Measurements from ENCODE around the gene TGFBRAP1.
A peak's percentile ranks its signal among the peaks of the same experiment; 100 is the strongest.

The TGFBRAP1 gene

DNA sequence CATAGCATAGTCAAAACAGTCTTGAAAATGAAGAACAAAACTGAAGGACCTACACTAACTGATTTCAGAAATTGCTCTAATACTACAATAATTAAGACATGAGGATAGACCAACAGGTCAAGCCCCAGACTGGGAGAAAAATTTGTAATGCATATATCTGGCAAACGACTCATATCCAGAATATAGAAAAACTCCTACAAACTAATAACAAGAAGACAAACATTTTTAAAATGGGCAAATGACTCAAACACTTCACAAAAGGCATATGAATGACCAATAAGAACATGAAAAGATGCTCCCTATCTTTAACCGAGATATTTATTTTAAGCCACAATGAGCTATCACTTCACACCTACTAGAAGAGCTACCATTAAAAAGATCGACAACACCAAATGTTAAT lies 14.2 kb downstream of the TGFBRAP1 start:
- DNase-seq, result no peak

DNA sequence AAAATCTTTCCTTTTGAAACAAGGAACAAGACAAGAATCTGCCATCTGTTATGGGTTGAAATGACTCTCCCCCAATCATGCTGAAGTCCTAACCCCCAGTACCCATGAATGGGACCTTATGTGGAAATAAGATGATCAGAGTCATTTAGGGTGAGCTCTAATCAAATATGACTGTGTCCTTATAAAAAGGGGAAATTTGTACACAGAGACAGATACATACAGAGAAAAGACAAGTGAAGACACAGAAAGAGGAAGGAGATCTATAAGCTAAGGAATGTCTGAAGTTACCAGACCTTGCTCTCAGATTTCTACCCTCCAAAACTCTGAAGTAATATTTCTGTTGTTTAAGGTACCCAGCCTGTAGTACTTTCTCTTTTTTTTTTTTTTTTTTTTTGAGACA lies 15.7 kb downstream of the TGFBRAP1 start:
- DNase-seq, result no peak

DNA sequence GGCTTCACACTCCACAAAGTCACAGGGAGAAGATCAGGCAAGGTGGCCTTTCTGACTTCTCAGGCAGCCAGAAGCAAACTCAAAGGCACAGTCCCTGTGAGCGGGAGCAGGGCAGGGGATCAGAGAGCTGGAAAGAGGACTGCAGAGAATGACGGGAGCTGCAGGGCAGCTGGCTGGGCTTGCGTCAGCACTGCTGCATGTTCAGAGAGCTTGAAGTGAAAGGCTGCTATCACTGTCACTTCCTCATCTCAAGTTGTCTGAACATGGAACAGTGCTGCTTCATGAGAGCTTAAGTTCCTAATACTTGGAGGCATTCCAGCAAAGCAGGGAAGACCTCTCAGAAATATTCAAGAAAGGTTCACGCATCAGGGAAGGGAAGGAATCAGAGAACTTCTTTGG lies 20.4 kb downstream of the TGFBRAP1 start:
- DNase-seq, result no peak

DNA sequence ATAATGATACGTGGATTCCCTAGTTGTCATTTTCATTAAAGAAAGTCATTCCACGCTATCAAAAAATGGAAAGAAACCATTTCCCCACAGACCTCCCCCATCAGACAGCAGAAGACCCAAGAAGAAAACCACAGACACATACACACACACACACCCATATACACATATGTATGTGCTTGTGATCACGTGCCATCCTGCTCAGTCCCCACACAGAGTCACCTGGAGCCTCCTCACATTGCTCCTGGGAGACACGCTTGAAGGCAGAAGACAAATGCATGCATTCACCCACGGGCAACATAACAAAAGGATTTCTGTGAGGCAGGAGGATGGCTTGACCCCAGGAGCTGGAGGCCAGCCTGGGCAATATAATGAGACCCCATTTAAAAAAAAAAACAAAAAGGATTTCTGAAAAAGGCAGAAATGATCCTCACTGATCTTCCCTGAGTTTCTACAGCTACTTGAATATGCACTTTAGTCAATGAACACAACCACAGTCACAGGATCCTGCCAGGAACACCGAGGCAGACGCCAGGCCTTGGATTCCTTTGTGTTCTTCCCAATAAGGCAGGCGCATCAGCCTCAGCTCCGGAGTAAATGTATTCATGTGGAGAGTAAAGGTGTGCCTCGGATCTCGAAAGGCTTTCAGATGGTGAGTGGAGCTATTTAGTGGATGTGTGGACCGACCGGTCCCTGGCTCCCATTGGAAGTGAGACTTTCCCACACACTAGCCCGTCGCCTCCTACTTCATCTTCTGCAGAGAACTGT lies 21.0 kb downstream of the TGFBRAP1 start:
- DNase-seq, result no peak

DNA sequence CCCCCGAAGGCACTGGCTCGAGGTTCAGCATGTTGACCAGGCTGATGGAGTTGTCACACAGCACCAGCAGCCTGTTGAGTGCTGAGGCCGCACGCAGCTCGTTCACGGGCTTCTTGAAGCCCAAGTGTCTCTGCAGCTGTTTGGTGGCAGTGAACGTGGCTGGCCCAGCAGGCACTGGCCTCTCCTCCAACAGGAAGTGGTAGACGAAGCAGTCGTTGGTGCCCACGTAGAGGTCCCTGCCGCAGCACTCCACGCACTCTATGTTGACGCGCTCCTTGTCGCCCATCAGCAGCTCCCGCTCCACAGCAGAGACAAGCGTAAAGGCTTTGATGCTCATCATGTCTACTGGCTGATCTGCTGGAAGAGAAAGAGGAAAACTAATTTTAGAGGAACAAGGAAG lies 21.6 kb downstream of the TGFBRAP1 start:
- DNase-seq, result no peak

DNA sequence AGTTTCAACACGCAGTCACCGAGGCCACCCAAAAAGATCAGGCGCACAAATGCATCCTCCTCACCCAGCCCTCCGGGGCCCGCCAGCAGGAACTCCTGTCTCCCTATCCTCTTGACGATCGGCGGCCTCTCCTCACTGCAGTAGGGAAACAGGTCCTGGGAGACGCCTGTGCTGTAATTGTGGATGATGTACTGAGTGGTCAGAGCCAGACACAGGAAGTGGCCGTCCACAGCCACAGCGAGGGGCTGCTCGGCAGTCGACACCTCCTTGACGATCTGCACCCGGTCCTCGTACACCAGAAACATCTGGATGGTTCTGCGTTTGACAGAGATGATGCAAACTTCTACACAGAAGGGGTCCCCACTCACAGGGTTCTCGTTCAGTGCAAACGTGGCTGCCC lies 22.0 kb downstream of the TGFBRAP1 start:
- no peak for DNase-seq

DNA sequence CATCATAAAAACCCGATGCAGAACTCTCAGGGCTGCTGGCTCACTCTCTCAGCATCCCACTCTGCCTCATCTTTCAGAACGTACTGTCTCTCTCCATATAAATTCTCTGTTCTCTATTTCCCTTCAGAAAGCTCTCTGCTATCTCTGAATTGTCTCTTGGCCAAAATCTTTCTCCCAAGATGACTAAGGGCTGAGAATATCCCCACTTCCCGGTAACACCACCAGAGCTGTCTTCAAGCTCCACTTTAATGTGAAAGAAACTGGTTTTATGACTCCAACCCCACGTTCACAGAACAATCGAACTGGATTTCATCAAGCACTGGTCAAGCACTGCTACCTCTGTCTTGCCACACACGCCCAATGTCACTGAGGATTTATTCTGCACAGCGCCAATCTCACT lies 22.4 kb downstream of the TGFBRAP1 start:
- no peak for DNase-seq

DNA sequence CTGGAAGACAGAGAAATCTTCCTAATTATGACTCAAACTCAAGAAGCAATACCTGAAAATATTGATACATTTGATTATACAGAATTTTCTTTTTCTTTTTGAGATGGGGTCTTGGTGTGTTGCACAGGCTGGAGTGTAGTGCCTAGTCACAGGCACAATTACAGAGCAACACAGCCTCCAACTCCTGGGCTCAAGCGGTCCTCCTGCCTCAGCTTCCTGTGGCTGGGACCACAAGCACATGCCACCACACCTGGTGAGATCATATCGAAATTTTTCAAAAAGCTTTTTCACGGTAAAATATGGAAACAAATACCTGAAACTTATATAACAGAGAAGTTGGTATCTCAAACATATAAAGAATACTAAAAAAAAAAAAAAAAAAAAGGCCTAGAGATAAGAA lies 27.9 kb downstream of the TGFBRAP1 start:
- no peak for DNase-seq

DNA sequence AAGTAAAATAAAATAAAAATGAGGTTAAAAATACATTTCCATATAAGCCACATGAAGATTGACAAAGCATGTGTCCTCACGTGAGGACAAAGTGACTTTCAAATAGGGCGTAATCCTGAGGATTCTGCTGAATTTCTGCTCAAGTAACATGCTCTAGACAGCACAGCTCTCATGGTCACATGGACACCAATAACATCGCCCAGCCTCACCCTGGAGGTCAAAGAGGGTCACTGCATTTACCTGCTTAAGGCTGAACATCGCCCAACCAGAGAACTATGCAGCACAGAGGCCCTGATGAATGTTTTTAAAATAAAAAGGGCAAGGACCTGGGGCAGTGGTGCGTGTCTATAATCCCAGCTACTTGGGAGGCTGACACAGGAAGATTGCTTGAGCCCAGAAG lies 30.2 kb downstream of the TGFBRAP1 start:
- DNase-seq, result no peak

DNA sequence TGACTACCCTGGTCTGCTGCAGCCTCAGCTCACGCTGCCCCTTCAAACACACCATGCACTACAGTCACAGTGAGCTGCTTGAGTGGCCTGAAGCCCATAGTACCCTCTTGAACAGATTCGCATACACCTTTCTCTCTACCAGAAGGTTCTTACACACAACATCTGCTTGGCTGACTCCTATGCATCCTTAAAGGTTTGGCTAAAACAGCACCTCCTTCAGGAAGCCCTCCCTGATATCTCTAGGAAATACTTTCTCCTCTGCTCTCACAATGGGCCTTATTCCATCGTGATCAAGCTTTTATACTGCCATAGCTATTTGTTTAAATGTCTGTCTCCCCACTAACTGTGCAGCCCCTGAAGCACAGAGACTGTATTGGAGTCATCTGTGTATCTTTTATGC lies 31.5 kb downstream of the TGFBRAP1 start:
- no peak for DNase-seq

DNA sequence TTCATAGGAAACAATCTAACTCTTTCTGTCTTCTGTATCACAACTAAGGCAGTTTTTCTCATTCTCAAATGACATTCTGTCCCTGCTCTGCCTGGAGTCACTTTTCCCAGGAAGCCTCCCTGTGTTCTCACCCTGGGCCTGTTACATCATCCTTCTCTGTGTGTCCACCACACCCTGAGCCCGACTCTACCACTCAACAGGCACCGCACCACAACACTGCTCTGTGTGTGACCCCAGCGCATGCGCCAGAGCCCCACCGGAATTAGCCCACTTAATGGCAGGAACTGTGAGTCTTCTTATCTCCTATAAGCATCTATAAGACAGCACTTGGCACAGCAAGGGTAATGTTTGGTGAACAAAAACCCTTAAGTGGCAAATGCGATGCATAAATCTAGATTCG lies 32.3 kb downstream of the TGFBRAP1 start:
- DNase-seq, result no peak

DNA sequence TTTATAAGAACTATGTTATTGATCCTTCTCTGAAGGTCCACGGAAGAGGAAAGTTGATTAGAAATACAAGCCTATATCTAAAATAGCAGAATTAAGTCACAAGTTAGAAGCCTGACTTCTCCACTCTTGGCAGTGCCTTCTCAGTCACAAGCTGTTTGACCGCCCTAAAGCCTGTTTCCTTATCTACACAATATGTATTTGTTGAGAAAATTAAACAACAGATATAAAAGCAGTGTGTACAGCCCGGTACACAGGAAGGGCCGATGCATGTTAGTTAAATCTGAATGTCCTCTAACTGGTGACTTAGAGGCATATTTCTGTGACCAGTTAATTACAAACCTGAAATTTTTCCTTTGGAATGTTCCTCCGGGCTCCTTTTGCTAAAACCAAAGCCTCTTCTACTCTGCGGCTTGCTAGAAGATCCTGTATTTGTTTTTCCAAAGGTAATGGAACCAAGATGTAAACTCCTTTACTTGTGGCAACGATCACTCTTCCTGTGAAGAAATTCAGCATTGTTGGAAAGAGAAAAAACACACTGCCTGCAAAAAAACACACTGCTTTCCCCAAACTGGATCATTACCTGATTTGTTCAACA lies 33.4 kb downstream of the TGFBRAP1 start:
- DNase-seq, result no peak

DNA sequence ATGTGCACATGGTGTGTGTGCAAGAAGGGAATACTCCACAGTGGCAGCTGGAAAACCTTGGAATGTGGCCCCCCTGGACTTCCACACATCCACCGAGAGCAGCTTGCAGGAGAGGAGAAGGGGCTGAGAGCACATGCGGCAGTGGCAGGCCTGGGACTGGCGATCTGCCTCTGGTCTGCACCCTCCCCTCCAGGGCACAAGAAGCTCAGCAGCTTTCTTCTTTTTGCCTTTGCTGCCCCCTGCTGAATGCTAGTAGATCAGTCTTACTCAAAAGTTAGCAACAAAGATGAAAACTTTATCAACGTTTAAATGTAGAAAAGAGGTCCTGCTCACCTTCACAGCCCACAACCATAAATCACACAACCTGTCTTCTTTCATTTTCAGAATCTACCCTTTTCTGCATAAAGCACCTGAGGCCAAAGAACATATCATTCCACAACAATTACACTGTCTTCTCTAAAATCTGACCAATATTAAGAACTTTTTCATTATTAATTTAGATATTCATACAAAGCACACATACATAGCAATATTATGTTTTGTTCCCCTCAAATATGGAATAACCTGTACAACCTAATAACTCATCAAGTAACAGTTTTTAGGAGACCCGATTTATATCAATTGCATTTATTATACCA lies 34.6 kb downstream of the TGFBRAP1 start:
- peak; percentile 54 for DNase-seq

DNA sequence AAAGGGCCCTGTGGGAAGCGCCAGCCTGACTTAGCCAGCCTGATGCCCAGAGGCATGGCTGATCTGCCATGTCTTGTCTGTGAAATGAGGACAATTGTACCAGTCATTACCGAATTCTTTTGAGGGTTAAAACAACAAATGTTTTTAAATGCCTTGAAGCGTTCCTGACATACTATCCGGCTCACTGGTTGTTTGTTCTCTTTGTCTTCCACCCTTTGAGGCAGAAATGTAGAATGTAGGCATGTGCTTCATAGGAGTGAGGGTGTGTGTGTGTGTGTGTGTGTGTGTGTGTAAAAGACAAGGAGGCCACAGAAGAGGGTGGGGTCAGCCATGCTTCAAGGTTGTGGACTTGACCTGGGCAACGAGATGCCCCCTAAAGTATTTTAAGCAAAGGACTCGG lies 35.5 kb downstream of the TGFBRAP1 start:
- DNase-seq, result no peak

DNA sequence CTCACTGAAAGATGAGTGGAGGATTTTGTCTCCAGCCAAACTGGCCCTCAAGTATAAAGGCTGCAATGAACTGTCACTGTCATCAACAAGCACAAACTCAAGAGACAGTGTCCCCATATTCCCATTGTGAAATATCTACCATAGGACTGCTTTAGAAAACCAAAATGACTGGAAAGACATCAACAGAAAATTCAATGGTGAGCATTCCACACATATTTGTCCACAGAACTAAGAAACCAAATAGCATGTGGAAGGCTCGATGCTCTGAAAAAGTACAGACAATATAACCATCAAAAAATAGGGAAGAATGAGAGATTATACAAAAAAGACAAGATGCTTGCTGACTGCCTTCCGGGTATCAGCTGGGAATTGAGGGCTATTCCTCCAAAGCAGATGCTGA lies 37.6 kb downstream of the TGFBRAP1 start:
- DNase-seq, result no peak

DNA sequence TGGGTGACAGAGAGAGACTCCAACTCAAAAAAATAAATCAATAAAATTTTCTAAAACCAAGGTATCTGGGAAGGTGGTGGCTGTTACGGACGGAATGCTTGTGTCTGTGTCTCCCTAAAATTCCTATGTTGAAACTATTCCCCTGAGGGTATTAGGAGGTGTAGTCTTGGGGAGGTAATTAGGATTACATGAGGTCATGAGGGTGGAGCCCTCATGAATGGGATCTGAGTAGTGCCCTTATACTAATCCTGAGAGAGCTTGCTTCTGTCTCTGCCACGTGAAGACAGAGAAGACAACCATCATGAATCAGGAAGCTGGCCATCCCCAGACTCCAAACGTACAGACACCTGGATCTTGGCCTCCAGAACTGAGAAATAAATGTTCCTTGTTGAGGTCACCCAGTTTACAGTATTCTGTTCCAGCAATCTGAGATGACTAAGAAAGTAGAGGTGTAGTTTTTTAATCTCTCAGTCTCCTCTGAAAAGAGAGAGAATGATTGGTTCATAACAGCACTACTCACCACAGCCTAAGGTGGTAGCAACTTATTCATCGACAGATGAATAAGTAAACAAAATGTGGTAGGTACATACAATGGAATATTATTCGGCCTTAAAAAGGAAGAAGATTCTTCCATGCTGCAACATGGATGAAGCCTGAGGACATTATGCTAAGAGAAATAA lies 38.4 kb downstream of the TGFBRAP1 start:
- DNase-seq, result no peak

DNA sequence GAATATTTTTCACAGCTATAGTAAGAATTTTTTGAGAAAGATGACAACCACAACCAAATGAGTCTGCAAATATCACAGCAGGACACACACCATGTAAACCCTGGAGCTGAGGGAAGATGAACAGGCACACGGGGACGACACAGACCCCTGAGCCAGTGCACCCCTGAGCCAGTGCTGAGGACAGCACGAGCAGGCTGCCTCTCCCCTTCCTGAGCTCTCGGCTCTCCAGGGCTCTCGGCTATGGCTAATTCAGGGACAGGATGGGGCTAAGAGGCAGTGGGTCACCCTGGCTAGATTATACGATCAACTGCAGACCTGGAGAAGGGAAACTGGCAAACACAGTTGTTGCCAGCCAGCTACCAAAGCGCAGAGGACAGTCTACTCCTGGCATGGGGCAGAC lies 41.4 kb downstream of the TGFBRAP1 start:
- no peak for DNase-seq

DNA sequence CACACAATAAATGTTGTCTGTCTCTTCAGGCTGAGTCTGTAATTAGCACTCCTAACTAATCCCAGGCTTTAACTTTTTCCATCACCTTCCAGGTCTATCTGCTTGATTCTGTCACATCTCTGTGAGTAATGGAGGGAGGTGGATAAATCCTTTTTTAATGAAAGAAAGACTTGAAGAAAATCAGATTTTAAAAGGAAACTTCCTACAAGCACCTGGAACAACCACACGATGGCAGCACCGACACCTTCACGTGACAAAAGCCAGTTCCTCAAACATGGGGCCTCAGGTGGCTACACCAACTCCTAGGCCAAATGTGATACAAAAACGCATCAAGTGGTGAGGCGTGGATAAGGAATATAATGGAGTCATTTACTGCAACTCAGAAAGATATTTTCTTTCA lies 41.8 kb downstream of the TGFBRAP1 start:
- no peak for DNase-seq

DNA sequence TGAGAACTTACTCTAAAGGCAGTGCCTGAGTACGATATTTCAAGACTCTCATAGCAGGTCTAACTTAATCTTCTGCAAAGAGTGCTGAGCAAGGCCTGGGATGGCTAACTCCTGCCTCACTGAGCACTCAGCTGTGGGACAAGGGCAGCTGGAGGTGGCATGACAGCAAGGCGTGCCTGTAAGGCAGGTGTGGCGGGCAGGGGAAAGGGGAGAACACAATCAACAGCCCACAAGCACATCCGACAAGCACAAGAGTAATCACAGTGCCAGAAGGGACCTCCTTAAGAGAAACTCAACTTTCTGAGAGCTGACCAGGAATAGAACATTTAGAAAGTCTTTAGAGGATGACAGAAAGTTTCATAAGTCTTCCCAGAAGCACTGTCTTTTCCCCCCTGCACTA lies 46.0 kb downstream of the TGFBRAP1 start:
- DNase-seq, result no peak

DNA sequence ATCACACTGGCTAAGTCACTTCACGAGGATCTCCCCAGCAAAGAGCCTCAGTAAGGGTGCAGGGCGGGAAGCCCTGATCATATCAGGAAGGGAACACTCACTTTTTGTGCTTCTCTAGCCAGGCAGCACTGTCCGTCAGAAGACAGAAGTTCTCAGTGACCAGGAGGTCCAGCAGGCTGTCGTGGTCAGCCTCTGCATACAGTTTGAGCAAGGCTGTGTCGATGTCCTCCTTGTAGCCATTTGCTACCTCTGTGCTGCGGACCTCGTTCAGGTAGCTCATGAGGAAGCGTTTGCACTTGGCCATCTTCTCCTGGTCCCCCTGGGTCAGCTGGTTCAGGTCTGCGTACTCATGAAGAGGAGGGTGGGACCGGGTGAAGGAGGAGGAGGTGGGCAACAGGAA lies 49.3 kb downstream of the TGFBRAP1 start:
- no peak for DNase-seq

DNA sequence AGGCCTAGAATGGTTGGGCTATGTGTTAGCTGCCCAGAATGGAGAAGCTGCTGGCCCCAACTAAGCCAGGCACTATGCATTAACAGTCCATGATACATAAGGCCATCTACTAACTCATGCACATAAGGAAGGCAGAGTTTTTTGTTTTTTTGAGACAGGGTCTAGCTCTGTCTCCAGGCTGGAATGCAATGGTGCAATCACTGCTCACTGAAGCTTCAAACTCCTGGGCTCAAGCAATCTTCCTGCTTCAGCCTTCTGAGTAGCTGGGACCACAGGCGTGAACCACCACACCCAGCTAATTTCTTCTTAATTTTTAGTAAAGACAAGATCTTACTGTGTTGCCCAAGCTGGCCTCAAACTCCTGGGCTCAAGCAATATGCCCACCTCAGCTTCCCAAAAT lies 50.4 kb downstream of the TGFBRAP1 start:
- DNase-seq, result no peak

DNA sequence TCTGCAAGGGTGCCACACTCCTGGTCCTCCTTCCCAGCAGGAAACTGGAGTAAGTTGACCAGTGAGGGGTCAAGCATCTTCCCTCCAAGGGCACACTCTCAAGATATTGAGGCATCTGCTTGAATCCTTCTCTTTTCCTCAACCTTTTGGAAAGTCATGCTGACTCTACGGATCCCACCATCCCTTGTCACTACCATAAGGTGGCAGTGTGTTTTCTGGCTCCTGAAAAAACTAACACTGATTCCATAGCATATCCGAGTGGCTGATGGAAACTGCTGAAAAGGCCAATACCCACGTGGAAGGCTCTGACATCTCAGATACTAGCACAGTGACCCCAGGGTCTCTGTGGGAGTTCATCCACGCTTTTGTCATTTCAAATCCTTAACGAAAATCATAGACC lies 50.9 kb downstream of the TGFBRAP1 start:
- DNase-seq, result no peak

DNA sequence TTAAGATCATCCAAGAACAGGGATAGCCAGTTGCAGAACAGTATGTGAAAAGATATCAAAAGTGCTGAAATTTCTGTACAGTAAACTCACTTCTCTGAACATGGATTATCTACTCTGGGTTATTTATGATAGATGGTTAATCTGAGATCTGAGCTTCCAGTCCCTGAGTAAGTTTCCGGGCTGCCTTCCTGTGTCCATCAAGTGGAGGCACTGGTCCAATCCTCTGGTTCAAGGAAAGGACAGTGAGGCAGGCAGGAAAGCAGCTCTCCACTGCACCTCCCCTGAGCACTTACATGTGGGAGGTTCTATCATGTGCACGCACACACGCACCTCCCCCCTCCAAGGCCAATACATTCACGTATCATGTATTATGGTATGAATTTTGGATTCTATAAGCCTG lies 55.5 kb downstream of the TGFBRAP1 start:
- no peak for DNase-seq

DNA sequence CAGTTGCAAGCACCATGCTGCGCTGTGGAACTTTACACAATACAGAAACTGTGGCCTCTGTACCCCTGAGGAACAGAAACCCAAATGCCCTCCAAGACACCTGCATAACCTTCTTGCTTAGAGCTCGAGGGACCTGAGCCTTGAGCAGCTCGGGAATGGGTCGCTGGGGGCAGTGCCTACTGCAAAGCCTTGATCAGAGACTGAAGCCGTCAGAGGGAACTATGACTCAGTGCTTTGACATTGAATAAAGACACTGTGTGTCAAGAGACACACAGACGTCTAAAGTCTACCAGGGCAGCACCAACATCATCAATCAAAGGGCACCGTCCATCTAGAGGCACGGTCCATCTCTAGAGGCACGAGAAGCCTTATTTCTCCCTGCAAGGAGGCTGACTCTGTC lies 57.4 kb downstream of the TGFBRAP1 start:
- DNase-seq, result no peak
